Epithelial cell of proximal tubule (primary cell): ENCODE data around the gene ZNF518A. TPM values are rescaled to one million over a fixed set of nuclear protein-coding genes. Genes with fewer than 3 reads are reported as not detected.

ENCODE experiments used
- DNase-seq: peaks from one replicate; pipeline ENCODE4 v3.0.0-alpha.2; 2011; ENCODE audit warnings: low read depth
- H3K4me3 ChIP-seq: 2 replicates; pipeline ENCODE4 v1.5.1; 2011; ENCODE audit warnings: low read depth, mild to moderate bottlenecking, low read length
- total RNA-seq: library from RNA; depleted of rRNA; stranded (reverse); fragments of >200 nt; gene quantifications from 2 replicates; pipeline ENCODE4 v1.2.3, GENCODE V29; 2015
- TF ChIP-seq, protein P1 (sequence below): conservative IDR thresholded peaks from 2 replicates; pipeline ENCODE4 v1.5.1; 2012; ENCODE audit warnings: low read depth, mild to moderate bottlenecking, low read length

ZNF518A gene
- total RNA-seq, 1 donor from 2014 or later, result 9.1 TPM

DNA sequence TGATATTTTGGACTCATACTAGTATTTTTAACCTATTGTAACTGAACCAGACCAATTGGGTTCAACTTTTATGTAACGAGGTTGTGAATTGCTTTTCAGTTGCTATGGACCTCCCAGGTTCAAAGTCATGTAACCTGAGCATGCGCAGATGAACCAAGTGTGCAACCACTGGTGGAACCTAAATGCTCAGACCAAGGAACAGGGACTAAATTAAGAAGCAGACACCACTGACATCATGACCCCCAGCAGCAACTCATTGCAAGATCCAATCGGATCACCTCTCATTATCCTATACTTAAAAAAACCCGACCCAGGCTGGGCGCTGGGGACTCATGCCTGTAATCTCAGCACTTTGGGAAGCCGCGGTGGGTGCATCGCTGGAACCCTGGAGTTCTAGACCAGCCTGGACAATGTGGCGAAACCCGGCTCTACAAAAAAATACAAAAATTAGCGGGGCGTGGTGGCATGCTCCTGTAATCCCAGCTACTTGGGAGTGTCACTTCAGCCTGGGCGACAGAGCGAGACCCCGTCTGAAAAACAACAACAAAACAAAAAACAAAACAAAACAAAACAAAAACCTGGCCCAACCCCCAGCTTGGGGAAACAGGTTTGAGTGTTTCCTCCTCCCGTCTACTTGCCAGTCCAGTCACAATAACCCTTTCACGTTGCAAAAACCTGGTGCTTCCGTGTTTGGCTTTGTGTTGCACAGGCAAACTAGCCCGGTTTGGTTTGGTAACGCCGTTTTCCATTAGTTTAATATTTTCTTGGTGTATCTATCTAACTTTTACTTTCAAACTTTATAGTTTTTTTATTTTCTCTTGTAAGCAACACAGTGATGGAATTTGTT lies 11.3 kb upstream of the ZNF518A start:
- no peak for DNase-seq
- TF ChIP-seq, protein P1, sequence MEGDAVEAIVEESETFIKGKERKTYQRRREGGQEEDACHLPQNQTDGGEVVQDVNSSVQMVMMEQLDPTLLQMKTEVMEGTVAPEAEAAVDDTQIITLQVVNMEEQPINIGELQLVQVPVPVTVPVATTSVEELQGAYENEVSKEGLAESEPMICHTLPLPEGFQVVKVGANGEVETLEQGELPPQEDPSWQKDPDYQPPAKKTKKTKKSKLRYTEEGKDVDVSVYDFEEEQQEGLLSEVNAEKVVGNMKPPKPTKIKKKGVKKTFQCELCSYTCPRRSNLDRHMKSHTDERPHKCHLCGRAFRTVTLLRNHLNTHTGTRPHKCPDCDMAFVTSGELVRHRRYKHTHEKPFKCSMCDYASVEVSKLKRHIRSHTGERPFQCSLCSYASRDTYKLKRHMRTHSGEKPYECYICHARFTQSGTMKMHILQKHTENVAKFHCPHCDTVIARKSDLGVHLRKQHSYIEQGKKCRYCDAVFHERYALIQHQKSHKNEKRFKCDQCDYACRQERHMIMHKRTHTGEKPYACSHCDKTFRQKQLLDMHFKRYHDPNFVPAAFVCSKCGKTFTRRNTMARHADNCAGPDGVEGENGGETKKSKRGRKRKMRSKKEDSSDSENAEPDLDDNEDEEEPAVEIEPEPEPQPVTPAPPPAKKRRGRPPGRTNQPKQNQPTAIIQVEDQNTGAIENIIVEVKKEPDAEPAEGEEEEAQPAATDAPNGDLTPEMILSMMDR, result no peak
- no peak overlapping the region for H3K4me3 ChIP-seq

DNA sequence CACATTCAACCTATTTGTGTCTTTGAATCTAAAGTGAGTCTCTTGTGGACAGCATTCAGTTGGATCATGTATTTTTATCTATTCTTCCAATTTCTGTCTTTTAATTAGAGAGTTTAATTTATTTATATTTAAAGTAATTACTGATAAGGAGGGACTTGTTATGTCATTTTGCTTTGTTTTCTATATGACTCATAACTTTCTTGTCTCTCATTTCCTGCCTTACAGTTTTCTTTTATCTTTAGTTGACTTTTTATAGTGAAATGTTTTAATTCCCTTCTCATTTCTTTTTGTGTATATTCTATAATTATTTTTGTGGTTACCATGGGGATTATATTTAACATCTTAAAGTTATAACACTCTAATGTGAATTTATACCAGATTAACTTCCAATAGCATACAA lies 7.3 kb upstream of the ZNF518A start:
- H3K4me3 ChIP-seq, result no peak overlapping the region
- DNase-seq, result no peak
- TF ChIP-seq, protein P1, result no peak

DNA sequence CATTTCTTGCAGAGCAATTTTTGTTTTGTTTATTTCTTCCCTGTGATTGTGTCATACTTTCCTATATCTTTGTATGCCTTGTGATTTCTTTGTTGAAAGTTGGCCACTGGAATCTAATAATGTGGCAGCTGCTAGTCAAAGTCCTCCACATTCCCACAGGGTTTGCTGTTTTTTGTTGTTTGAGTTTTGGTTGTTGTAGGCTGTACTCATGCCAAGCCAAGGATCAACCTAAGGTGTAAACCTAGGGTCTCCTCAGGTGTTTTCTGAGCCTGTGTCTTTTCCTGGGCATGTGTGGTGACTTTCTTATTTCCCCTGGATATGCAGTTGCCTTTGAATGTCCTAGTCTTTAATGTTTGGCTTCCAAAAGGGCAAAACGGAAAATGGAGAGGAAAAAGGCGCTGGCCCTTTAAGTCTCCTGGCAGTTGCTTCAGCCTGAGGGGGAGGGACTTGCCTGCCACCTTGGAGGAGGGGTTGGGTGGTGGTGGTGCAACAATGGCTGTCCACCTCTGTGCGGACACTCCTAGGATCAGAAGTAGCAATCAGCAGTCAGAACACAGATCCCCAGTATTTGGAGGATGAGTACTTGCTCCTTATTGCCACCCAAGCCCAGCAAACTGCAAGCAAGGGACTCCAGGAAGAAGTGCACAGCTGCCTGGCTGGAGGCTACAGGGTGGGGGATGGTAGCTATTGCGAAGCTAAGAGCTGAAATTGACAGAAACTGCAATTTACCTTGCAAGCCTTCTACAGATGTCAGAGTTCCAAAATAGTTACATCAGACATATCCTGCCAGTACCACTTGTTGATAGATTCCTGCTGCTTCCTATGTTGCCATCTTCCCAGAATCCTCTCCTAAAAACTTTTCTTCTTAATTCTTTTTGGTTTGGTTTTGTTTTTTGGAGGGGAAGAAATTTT lies 5.6 kb upstream of the ZNF518A start:
- H3K4me3 ChIP-seq, result peak overlapping the region; percentile 58
- TF ChIP-seq, protein P1, result no peak
- DNase-seq, result no peak

DNA sequence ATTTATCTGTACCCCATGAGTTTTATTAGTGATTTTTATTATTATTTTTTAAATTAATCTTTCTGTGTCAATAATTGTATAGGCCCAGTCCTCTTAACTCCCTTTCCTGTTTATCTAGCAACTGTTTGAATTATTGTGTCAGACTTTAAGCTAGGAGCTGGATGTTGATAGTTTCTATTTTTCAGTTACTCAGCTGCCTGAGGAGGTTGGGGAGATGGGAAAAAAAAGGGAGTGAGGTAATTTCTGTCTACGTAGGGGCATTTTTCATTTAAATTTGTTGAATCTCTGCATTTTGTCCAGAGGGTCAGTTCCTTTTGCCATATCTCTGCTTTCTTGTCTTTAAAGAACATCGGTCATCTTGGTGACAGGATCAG lies 5.0 kb upstream of the ZNF518A start:
- peak overlapping the region; percentile 58 for H3K4me3 ChIP-seq
- DNase-seq, result no peak
- TF ChIP-seq, protein P1, result no peak

DNA sequence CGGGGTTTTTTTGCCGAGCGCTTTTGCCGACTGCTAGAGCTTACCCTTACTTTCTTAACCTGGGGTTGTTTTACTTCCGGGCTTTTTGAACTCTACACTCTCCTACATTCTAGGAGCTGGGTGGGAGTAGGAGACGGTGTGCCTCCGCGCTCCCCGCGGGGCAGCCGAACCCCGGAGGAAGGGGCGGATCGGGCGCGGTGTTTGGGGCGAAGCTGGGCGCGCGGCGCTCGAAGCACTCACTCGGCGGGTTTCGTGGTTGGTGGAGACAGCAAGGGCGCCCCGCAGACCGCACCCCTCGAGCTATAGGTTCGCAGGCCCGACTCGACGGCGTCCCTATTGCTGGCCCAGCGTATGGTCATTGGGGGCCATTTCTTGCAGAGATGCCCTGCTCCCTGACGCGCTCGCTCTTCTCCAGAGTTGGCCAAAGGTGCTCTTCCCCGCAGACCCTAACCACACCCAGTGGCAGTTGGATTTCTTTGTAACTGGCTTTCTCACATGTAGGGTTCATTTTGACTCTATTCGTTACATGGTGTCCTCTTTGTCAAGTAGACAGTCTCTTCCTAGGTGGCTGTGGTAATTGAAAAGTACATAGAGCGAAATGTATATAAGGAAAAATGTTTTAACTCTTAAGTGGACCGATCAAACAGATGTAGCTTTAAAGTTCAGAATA lies 364 bp downstream of the ZNF518A start:
- TF ChIP-seq, protein P1, result no peak
- no peak for DNase-seq
- peak overlapping the region; percentile 77 for H3K4me3 ChIP-seq

DNA sequence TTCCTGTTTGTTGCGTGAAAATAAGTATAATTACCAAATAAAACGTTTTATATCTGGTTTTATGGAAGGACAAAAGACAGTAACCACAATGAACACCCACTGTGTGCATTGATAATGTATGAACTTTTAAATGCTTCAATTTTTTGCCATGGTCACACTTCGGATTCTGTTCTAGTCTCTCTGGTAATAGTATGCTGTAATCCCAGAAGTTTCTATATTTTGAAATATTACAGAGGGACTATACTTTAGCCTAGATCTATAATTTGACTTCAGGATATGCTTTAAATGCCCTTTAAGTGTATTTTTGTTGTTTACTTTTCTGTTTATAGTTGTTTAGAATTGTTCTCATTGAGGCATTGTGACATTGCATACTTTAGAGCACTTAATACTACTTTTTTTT lies 1.5 kb downstream of the ZNF518A start:
- DNase-seq, result no peak
- H3K4me3 ChIP-seq, result peak overlapping the region; percentile 77
- TF ChIP-seq, protein P1, result no peak
